ENCODE data around the gene DLGAP1. TPM values are rescaled to one million over a fixed set of nuclear protein-coding genes. Genes with fewer than 3 reads are reported as not detected.

Gene DLGAP1
- total and polyA plus RNA-seq, 10 of the 15 experiments (the other 5 are each of a cell fraction or from before 2014, with no cell fraction given), result 0.23 to 27.6 (median 1.9) TPM

- Histone ChIP-seq H3K36me3 (ENCODE audit: control insufficient read depth in 2 of 2, insufficient read depth in 2 of 2, low read length in 1 of 2) (no peaks in the 10 kb centered on the region; a peak in 2 of 4 replicates), H3K27me3 (replicated peaks in 1 of 2; ENCODE audit: control insufficient read depth in 2 of 2, insufficient read depth in 2 of 2, low read length in 1 of 2) (no peaks in the 10 kb centered on the region; a peak in 1 of 4 replicates), H2AFZ (ENCODE audit: control insufficient read depth, low read depth, low read length) (no peak overlapping the region), H3K4me1 (ENCODE audit: control insufficient read depth, insufficient read depth, low read length) (no peaks in the 10 kb centered on the region), H3K4me2 (ENCODE audit: control insufficient read depth, insufficient read depth) (no peak overlapping the region), H3K9ac (ENCODE audit: control insufficient read depth, insufficient read depth, low read length) (no peak overlapping the region), H3K79me2 (ENCODE audit: control insufficient read depth, insufficient read depth, low read length) (no peaks in the 10 kb centered on the region), H4K20me1 (ENCODE audit: control insufficient read depth, insufficient read depth) (no peaks in the 10 kb centered on the region), H3K9me3 (replicated peaks; ENCODE audit: control insufficient read depth, insufficient read depth, low read length) (no peaks in the 10 kb centered on the region), H3K27ac (ENCODE audit: control insufficient read depth, insufficient read depth) (no peak overlapping the region), H3K4me3 (no peak overlapping the region)
- 9% methylated on average over 7 of the region's 7 CpGs for WGBS (ENCODE audit: insufficient coverage, insufficient replicate concordance, low lambda C conversion rate, missing lambda C conversion rate)
- ATAC-seq (no peak), DNase-seq (ENCODE audit: low read depth, low spot score) (no peak), FAIRE-seq (no peak)
- in situ Hi-C loops (cut with MboI), result no loop called here
- BruUV-seq (replicated peaks), result no TSS peak
- RAD21 ChIA-PET (ENCODE audit: unreplicated experiment), result no interaction called here
- TF ChIP-seq RBBP5 (conservative IDR thresholded peaks at IDR 0.05), result no peak
- POLR2A ChIA-PET, result no interaction called here
- CTCF ChIA-PET, result interaction anchor here (1.7 kb wide), 1 partner anchor 27 kb away, joined by 3 read pairs; no protein-coding TSS in a partner anchor
- intact Hi-C loops (cut with micrococcal nuclease; ENCODE audit: unreplicated experiment), result no loop called here
- SMC1A ChIA-PET (ENCODE audit: uncharacterized antibody, unreplicated experiment), result no interaction called here
Measured at GRCh38 chr18:3727274-3727673, 727.8 kb downstream of the DLGAP1 start.

GRCh38 chr18:3726238-3726951 is 728.7 kb downstream of the DLGAP1 start:
- Histone ChIP-seq H3K36me3 (ENCODE audit: control insufficient read depth in 2 of 2, insufficient read depth in 2 of 2, low read length in 1 of 2) (no peaks in the 10 kb centered on the region; a peak in 2 of 4 replicates), H4K20me1 (ENCODE audit: control insufficient read depth, insufficient read depth) (no peaks in the 10 kb centered on the region), H3K27me3 (replicated peaks in 1 of 2; ENCODE audit: control insufficient read depth in 2 of 2, insufficient read depth in 2 of 2, low read length in 1 of 2) (no peaks in the 10 kb centered on the region; a peak in 1 of 4 replicates), H3K9ac (ENCODE audit: control insufficient read depth, insufficient read depth, low read length) (no peak overlapping the region), H3K79me2 (ENCODE audit: control insufficient read depth, insufficient read depth, low read length) (no peaks in the 10 kb centered on the region), H3K27ac (ENCODE audit: control insufficient read depth, insufficient read depth) (no peak overlapping the region), H3K4me2 (ENCODE audit: control insufficient read depth, insufficient read depth) (no peak overlapping the region), H3K4me1 (ENCODE audit: control insufficient read depth, insufficient read depth, low read length) (no peaks in the 10 kb centered on the region), H3K4me3 (no peak overlapping the region), H3K9me3 (replicated peaks; ENCODE audit: control insufficient read depth, insufficient read depth, low read length) (no peaks in the 10 kb centered on the region), H2AFZ (ENCODE audit: control insufficient read depth, low read depth, low read length) (no peak overlapping the region)
- CTCF ChIA-PET, result interaction anchor here (1.7 kb wide), 1 partner anchor 26 kb away, joined by 3 read pairs; no protein-coding TSS in a partner anchor
- SMC1A ChIA-PET (ENCODE audit: uncharacterized antibody, unreplicated experiment), result no interaction called here
- POLR2A ChIA-PET, result no interaction called here
- no peak for ATAC-seq
- 7% methylated on average over 4 of the region's 4 CpGs for WGBS (ENCODE audit: insufficient coverage, insufficient replicate concordance, low lambda C conversion rate, missing lambda C conversion rate)
- in situ Hi-C loops (cut with MboI), result no loop called here
- intact Hi-C loops (cut with micrococcal nuclease; ENCODE audit: unreplicated experiment), result no loop called here
- no peak for TF ChIP-seq RB1 (IDR thresholded peaks at IDR 0.05; ENCODE audit: borderline replicate concordance)
- no peak for TF ChIP-seq HCFC1 (IDR thresholded peaks at IDR 0.05; ENCODE audit: low read length)
- TF ChIP-seq ELK1 (IDR thresholded peaks at IDR 0.05; ENCODE audit: low read depth, low read length), result no peak
- TF ChIP-seq CREB1 (IDR thresholded peaks at IDR 0.05; ENCODE audit: low read depth), result no peak
- TF ChIP-seq ATF7 (IDR thresholded peaks at IDR 0.05; ENCODE audit: low read depth), result no peak
- no peak for DNase-seq (ENCODE audit: low read depth, low spot score)
- no peak for FAIRE-seq
- RAD21 ChIA-PET (ENCODE audit: unreplicated experiment), result no interaction called here
- no TSS peak for BruUV-seq (replicated peaks)
